Measurements from ENCODE around the gene MST1. TPM values are rescaled to one million over a fixed set of nuclear protein-coding genes. Genes with fewer than 3 reads are reported as not detected.

The MST1 gene
- total and polyA plus RNA-seq, 9 of the 15 experiments (the other 6 are each of a cell fraction or from before 2014, with no cell fraction given): 0.08 to 1.8 (median 0.40) TPM

GRCh38 chr3:49683162-49683561, 6.1 kb downstream of the MST1 start:
- peaks cover 58% of the 10 kb centered on the region; the same call in 2 of the 3 replicates for H3K36me3 ChIP-seq (ENCODE audit: control insufficient read depth, insufficient read depth, low read length)
- DNase-seq (ENCODE audit: extremely low read depth in 1 of 4, low spot score in 3 of 4) (no peak), FAIRE-seq (no peak), ATAC-seq (no peak)
- CTCF ChIA-PET (ENCODE audit: low intra/inter-chr PET ratio): no interaction called here
- POLR2A ChIA-PET: no interaction called here
- 94% methylated on average over 6 of the region's 6 CpGs for WGBS (ENCODE audit: insufficient coverage, low coverage, missing lambda C conversion rate)
- H3K4me3 ChIP-seq: no peak overlapping the region
- H3K79me2 ChIP-seq (ENCODE audit: control insufficient read depth, insufficient read depth, low read length): no peaks in the 10 kb centered on the region
- H3K27ac ChIP-seq (ENCODE audit: extremely low read depth, low read depth, low read length): no peak overlapping the region
- no peak overlapping the region for H3K4me2 ChIP-seq (ENCODE audit: insufficient read depth, low read length)
- H3K9ac ChIP-seq (ENCODE audit: insufficient read depth in 1 of 2, low read depth in 2 of 2, low read length in 2 of 2): no peak overlapping the region; a peak in 1 of 4 replicates
- H3K9me1 ChIP-seq (ENCODE audit: control insufficient read depth, insufficient read depth, low read length): peaks cover 3% of the 10 kb centered on the region
- no peaks in the 10 kb centered on the region for H3K9me3 ChIP-seq (replicated peaks; ENCODE audit: control insufficient read depth, insufficient read depth, low read depth, low read length)
- TSS peak; percentile 47 for BruUV-seq (replicated peaks)
- H3K4me1 ChIP-seq (replicated peaks in 1 of 2; ENCODE audit: control insufficient read depth in 2 of 2, insufficient read depth in 2 of 2, low read length in 2 of 2): peaks cover 0 to 16% of the 10 kb centered on the region in 2 experiments; a peak in 3 of 5 replicates
- no peaks in the 10 kb centered on the region for H4K20me1 ChIP-seq (replicated peaks; ENCODE audit: control insufficient read depth, insufficient read depth, low read length)
- in situ Hi-C loops (cut with MboI) (no loop called here), intact Hi-C loops (cut with micrococcal nuclease) (no loop called here)
- H3K27me3 ChIP-seq (ENCODE audit: control insufficient read depth in 2 of 2, insufficient read depth in 2 of 2, low read length in 2 of 2): no peaks in the 10 kb centered on the region
- H2AFZ ChIP-seq (ENCODE audit: low read depth, low read length): no peak overlapping the region
- TF ChIP-seq ZC3H11A (IDR thresholded peaks at IDR 0.05; ENCODE audit: low read depth, low read length) (no peak), MED1 (CRISPR knock-in tag; IDR thresholded peaks at IDR 0.05; ENCODE audit: borderline replicate concordance) (no peak), RBM17 (IDR thresholded peaks at IDR 0.05; ENCODE audit: borderline replicate concordance, low read depth, low read length) (no peak), SMARCA5 (IDR thresholded peaks at IDR 0.05) (no peak), DNMT1 (IDR thresholded peaks at IDR 0.05) (no peak), BRF2 (IDR thresholded peaks at IDR 0.05; ENCODE audit: borderline replicate concordance, insufficient read depth, insufficient read length) (no peak), ZNF785 (CRISPR knock-in tag; IDR thresholded peaks at IDR 0.05) (no peak), CUX1 (CRISPR knock-in tag; IDR thresholded peaks at IDR 0.05) (no peak), ZZZ3 (IDR thresholded peaks at IDR 0.05) (no peak), U2AF1 (optimal IDR thresholded peaks at IDR 0.05; ENCODE audit: low read depth, low read length) (no peak), TFE3 (CRISPR knock-in tag; IDR thresholded peaks at IDR 0.05) (no peak), PYGO2 (tag; IDR thresholded peaks at IDR 0.05) (no peak), COPS2 (conservative IDR thresholded peaks at IDR 0.05) (no peak), POLR2G (IDR thresholded peaks at IDR 0.05; ENCODE audit: low read depth, low read length) (no peak), ZNF75A (CRISPR knock-in tag; IDR thresholded peaks at IDR 0.05) (no peak), ZNF175 (CRISPR knock-in tag; IDR thresholded peaks at IDR 0.05; ENCODE audit: low read depth) (no peak), ZFX (CRISPR knock-in tag; IDR thresholded peaks at IDR 0.05) (no peak)
